Keratinocyte (primary cell): ENCODE results near the gene CCT3.

Experiments used
- EZH2 ChIP-seq: IDR thresholded peaks from one replicate; pipeline ENCODE4 v1.6.1; 2012; ENCODE audit warnings: inconsistent platforms, mild to moderate bottlenecking, low read length, moderate library complexity
- TF ChIP-seq, protein P1 (sequence below), 3 experiments: IDR thresholded peaks in 1 of 3; conservative IDR thresholded peaks in 1 of 3; optimal IDR thresholded peaks in 1 of 3; 2 replicates in 2 of 3; 3 replicates in 1 of 3; pipeline versions ENCODE3 to v1.5.1; 2011; ENCODE audit warnings: low read length in 3 of 3, mild to moderate bottlenecking in 3 of 3, moderate library complexity in 2 of 3, control low read depth in 1 of 3, inconsistent platforms in 1 of 3; ENCODE audit not compliant: insufficient read depth in 2 of 3; ENCODE audit errors: extremely low read depth in 1 of 3

DNA sequence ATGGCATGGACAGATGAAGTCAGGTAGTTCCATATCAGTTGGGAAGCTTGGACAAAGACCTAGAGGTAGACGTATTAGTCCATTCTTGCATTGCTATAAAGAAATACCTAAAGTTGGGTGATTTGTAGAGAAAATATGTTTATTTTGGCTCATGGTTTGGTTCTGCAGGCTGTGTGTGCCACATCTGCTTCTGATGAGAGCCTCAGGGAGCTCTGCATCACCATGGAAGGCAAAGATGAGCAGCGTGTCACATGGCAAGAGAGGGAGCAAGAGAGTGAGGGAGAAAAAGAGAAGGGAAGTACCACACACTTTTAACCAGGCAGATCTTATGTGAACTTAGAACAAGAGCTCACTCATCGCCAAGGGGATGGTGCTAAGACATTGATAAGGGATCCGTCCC, 9.2 kb upstream of the CCT3 start:
- TF ChIP-seq, protein P1, sequence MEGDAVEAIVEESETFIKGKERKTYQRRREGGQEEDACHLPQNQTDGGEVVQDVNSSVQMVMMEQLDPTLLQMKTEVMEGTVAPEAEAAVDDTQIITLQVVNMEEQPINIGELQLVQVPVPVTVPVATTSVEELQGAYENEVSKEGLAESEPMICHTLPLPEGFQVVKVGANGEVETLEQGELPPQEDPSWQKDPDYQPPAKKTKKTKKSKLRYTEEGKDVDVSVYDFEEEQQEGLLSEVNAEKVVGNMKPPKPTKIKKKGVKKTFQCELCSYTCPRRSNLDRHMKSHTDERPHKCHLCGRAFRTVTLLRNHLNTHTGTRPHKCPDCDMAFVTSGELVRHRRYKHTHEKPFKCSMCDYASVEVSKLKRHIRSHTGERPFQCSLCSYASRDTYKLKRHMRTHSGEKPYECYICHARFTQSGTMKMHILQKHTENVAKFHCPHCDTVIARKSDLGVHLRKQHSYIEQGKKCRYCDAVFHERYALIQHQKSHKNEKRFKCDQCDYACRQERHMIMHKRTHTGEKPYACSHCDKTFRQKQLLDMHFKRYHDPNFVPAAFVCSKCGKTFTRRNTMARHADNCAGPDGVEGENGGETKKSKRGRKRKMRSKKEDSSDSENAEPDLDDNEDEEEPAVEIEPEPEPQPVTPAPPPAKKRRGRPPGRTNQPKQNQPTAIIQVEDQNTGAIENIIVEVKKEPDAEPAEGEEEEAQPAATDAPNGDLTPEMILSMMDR (optimal IDR thresholded peaks at IDR 0.05 in 1 of 3, IDR thresholded peaks at IDR 0.05 in 1 of 3, conservative IDR thresholded peaks at IDR 0.05 in 1 of 3; ENCODE audit: extremely low read depth in 1 of 3, insufficient read depth in 2 of 3, low read length in 3 of 3), result no peak
- TF ChIP-seq EZH2, result no peak
